GM18507 (cell line): Measurements from ENCODE around the gene SPHK2.
A peak's percentile ranks its signal among the peaks of the same experiment; 100 is the strongest.
"Not testable (repeated sequence)": the region's sequence is repeated elsewhere in the genome, so short reads cannot be mapped to it uniquely, and the experiment has no call there.

ENCODE experiments used
- DNase-seq: peaks from one replicate; pipeline ENCODE4 v3.0.0; 2011; ENCODE audit warnings: low read depth; ENCODE audit not compliant: insufficient read length; ENCODE audit errors: extremely low spot score
- FAIRE-seq: peaks from 2 replicates; lab custom pipeline; 2011; peaks lifted over from hg19 to GRCh38; lab: Jason Lieb, UNC

SPHK2 gene

GRCh38 chr19:48618916-48619691 lies at the start of gene SPHK2, which contains the start of gene RPL18:
SPHK2 (plus strand) TSS chr19:48619506; CDS start chr19:48620515, 1,009 bp downstream.
RPL18 (minus strand) TSS chr19:48619178; CDS start chr19:48619143, 35 bp downstream.
- DNase-seq = peak; percentile 93
- FAIRE-seq = peak; percentile 98

- no peak for DNase-seq
- FAIRE-seq = no peak
Observed at GRCh38 chr19:48569814-48570213, 49.5 kb upstream of the SPHK2 start.

DNA sequence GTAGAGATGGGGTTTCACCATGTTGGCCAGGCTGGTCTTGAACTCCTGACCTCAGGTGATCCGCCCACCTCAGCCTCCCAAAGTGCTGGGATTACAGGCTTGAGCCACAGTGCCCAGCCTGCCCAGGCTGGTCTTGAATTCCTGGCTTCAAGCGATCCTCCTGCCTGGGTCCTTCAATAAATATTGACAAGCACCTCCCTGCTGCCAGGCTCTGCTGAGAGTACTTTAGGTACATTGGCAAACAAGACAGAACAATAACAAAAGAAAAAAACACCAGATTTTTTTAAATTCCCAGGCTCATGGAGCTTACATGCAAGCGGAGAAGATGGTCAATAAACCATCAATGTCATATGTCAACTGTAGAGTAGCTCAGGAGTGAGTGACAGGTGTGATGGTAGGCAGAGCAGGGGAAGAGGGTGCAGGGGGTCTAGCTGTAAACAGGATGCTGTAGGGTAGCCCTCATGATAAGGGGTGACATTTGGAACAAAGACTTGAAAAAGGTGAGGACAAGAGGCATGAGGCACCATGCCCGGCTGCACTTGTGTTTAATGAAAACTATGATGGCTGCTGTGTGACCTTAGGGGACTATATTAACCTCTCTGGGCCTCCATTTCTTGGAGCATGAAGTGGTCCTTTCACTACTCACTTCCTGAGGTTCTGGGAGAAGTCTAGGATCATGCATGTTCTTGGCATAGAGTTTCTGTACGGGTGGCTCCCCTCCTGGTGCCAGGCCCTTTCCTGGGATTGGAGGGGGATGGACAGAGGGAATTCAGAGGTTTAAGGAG lies 47.7 kb upstream of the SPHK2 start:
- DNase-seq = no peak
- FAIRE-seq = no peak

DNA sequence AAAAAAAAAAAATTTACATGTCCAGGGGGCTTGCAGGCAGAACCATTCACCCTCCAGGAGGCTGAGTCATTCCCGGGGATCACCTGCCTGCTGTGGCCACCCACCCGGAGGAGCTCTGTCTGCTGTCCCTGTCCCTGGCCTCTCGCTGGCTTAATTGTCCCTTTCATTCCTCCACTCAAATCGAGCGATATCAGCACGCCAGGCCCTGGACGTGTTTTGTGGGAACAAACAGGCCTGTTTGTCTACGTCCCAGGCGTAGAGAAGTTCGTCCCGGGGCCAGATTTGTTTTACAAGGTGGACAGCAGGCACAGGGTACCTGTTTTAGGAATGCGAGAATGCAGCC lies 46.2 kb upstream of the SPHK2 start:
- DNase-seq (no peak), FAIRE-seq (no peak)

- no peak for DNase-seq
- no peak for FAIRE-seq
Observed at GRCh38 chr19:48575931-48576622, 43.2 kb upstream of the SPHK2 start.

GRCh38 chr19:48577908-48578307 lies 41.4 kb upstream of the SPHK2 start:
- not testable (repeated sequence) for DNase-seq, FAIRE-seq

DNA sequence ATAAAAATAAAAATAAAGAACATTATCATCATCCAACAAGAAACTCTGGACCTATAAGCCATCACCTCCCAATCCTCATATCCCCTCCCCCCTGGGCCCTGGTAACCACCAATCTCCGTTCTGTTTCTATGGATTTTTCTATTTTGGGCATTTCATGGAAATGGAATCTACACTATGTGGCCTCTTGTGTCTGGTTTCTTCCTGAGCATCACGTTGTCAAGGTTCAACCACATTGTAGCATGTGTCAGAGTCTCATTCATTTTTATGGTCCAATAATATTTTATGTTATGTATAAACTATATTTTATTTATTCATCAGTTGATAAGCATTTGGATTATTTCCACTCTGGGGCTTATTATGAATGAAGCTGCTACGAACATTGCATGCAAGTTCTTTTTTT lies 40.4 kb upstream of the SPHK2 start:
- DNase-seq (no peak), FAIRE-seq (no peak)

GRCh38 chr19:48582168-48582567 lies 37.1 kb upstream of the SPHK2 start:
- FAIRE-seq = no peak
- DNase-seq = no peak

GRCh38 chr19:48587387-48587786 lies 31.9 kb upstream of the SPHK2 start:
- DNase-seq (no peak), FAIRE-seq (no peak)

- FAIRE-seq = peak; percentile 84
- DNase-seq = peak; percentile 82
Observed at GRCh38 chr19:48588670-48589401, 30.5 kb upstream of the SPHK2 start.

- FAIRE-seq = no peak
Observed at GRCh38 chr19:48591021-48591420, 28.3 kb upstream of the SPHK2 start.

GRCh38 chr19:48595171-48595570 lies 24.1 kb upstream of the SPHK2 start:
- FAIRE-seq (no peak), DNase-seq (no peak)

More at GRCh38 chr19:48591021-48591420, 28.3 kb upstream of the SPHK2 start:
- no peak for DNase-seq

GRCh38 chr19:48595833-48596232 lies 23.5 kb upstream of the SPHK2 start:
- FAIRE-seq = no peak

DNA sequence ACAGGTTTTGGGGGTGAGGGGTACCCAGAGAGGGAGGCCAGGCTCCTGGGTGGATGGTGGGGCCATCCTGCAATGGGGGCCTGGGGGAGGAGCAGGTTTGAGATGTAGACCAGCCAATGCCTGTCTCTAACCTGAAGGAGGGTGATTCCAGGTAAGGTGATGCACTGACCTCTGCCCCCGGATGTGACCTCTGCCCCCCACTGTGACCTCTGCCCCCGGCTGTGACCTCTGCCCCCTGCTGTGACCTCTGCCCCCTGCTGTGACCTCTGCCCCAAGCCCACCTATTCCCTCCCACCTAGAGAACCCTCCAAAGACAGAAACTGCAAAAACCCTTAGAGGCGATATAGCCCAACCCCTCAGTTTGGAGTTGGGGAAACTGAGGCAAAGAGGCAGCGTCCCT lies 23.1 kb upstream of the SPHK2 start:
- FAIRE-seq = no peak
- no peak for DNase-seq

More at GRCh38 chr19:48595833-48596232, 23.5 kb upstream of the SPHK2 start:
- DNase-seq = no peak

DNA sequence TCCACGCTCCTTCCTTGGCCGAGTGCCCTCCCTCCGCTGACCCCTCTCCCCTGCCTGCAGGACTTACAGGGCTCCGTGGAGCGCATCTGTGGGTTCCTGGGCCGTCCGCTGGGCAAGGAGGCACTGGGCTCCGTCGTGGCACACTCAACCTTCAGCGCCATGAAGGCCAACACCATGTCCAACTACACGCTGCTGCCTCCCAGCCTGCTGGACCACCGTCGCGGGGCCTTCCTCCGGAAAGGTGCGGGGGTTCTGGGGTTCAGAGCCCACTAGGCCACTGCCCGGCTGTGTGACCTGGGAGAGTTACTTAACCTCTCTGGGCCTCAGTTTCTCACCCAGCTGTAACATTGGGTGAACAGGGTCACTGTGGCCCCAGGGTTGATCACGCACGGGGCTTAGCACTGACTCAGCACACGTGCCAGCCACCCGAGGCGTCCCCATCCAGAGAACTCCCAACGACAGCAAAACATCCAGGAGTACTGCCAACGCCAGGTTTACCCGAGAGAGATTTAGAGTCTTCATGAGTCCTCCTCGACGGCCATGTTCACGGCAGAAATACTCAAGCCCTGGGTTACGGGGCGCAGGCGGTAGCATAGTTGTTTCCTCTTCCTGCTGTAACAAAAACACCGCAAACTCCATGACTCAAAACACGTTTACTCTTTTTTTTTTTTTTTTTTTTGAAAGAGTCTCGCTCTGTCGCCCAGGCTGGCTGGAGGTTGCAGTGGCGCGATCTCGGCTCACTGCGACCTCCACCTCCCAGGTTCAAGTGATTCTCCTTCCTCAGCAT lies 22.4 kb upstream of the SPHK2 start:
- FAIRE-seq = no peak
- no peak for DNase-seq

DNA sequence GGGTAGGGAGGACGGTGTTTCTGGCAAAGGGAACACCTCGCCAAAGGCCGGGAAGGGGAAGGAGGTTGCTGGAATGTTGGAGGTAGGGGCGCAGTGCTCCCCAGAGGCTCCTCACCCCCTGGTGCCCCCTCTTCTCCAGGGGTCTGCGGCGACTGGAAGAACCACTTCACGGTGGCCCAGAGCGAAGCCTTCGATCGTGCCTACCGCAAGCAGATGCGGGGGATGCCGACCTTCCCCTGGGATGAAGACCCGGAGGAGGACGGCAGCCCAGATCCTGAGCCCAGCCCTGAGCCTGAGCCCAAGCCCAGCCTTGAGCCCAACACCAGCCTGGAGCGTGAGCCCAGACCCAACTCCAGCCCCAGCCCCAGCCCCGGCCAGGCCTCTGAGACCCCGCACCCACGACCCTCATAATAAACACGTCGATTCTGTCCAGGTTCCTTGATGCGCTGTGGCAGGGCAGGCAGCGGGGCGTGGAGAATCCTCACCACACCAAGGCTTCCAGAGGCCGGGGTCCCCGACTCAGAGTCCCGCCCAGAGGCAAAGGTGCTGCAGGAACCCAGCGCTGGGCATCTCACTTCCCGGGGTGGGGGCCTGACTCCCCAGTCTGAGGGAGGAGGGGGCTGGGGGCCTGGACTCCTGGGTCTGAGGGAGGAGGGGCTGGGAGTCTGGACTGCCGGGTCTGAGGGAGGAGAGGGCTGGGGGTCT lies 20.2 kb upstream of the SPHK2 start:
- no peak for FAIRE-seq

GRCh38 chr19:48600679-48601417 lies 18.5 kb upstream of the SPHK2 start:
- DNase-seq = no peak
- no peak for FAIRE-seq

More for the DNA sequence above, 20.2 kb upstream of the SPHK2 start:
- DNase-seq = no peak
